HG02884 (cell line): ENCODE results near the gene ZNF800.
A peak's percentile ranks its signal among the peaks of the same experiment; 100 is the strongest.
"Not testable (repeated sequence)": the region's sequence is repeated elsewhere in the genome, so short reads cannot be mapped to it uniquely, and the experiment has no call there.

Experiments
- ATAC-seq: cut with Tn5 transposase; IDR thresholded peaks from one replicate; pipeline ENCODE4 v1.9.1; 2021; ENCODE audit warnings: mild to moderate bottlenecking, moderate library complexity; ENCODE audit not compliant: unreplicated experiment

ZNF800 gene

GRCh38 chr7:127392566-127393367, at the start of gene ZNF800:
TSS of gene ZNF800 (minus strand) at chr7:127392708. CDS start at chr7:127391557, 1,151 bp downstream.
- peak; percentile 75 for ATAC-seq

- ATAC-seq = no peak
These were observed 47.7 kb upstream of the ZNF800 start for GRCh38 chr7:127440206-127440605.

- ATAC-seq = no peak
These were observed 46.3 kb upstream of the ZNF800 start for GRCh38 chr7:127438836-127439235.

GRCh38 chr7:127437837-127438236, 45.3 kb upstream of the ZNF800 start:
- ATAC-seq = no peak

- ATAC-seq = no peak
These were observed 44.7 kb upstream of the ZNF800 start for GRCh38 chr7:127437241-127437640.

GRCh38 chr7:127429281-127429680, 36.8 kb upstream of the ZNF800 start:
- not testable (repeated sequence) for ATAC-seq

- ATAC-seq = no peak
These were observed 26.7 kb upstream of the ZNF800 start for GRCh38 chr7:127419196-127419595.

- no peak for ATAC-seq
These were observed 26.0 kb upstream of the ZNF800 start for GRCh38 chr7:127418459-127418858.

- peak; percentile 69 for ATAC-seq
These were observed 24.8 kb upstream of the ZNF800 start for GRCh38 chr7:127417346-127417745.

GRCh38 chr7:127415060-127415742, 22.7 kb upstream of the ZNF800 start:
- no peak for ATAC-seq

- peak; percentile 56 for ATAC-seq
These were observed 21.5 kb upstream of the ZNF800 start for GRCh38 chr7:127413962-127414361.

- no peak for ATAC-seq
These were observed 20.8 kb upstream of the ZNF800 start for GRCh38 chr7:127413326-127413725.

- no peak for ATAC-seq
These were observed 18.7 kb upstream of the ZNF800 start for GRCh38 chr7:127411176-127411575.

GRCh38 chr7:127409629-127410028, 17.1 kb upstream of the ZNF800 start:
- ATAC-seq = no peak

GRCh38 chr7:127404286-127405072, 12.0 kb upstream of the ZNF800 start:
- ATAC-seq = peak; percentile 66

GRCh38 chr7:127396184-127396583, 3.7 kb upstream of the ZNF800 start:
- ATAC-seq = peak; percentile 28

- ATAC-seq = not testable (repeated sequence)
These were observed 2.6 kb upstream of the ZNF800 start for GRCh38 chr7:127395104-127395503.

- no peak for ATAC-seq
These were observed 1.0 kb upstream of the ZNF800 start for GRCh38 chr7:127393368-127394058.

- peak; percentile 40 for ATAC-seq
These were observed 334 bp downstream of the ZNF800 start for GRCh38 chr7:127392182-127392565.

- ATAC-seq = peak; percentile 35
These were observed 822 bp downstream of the ZNF800 start for GRCh38 chr7:127391591-127392181.
